CD1c-positive myeloid dendritic cell (primary cell): ENCODE measurements around the gene ZNF438.
A peak's percentile ranks its signal among the peaks of the same experiment; 100 is the strongest.
"Not testable (repeated sequence)": the region's sequence is repeated elsewhere in the genome, so short reads cannot be mapped to it uniquely, and the experiment has no call there.

Experiments
- DNase-seq: peaks from one replicate; pipeline ENCODE4 v3.0.0-alpha.2; 2016; ENCODE audit errors: extremely low spot score

Gene ZNF438

GRCh38 chr10:30984563-30985328 lies 46.9 kb downstream of the ZNF438 start:
- DNase-seq, result no peak

DNA sequence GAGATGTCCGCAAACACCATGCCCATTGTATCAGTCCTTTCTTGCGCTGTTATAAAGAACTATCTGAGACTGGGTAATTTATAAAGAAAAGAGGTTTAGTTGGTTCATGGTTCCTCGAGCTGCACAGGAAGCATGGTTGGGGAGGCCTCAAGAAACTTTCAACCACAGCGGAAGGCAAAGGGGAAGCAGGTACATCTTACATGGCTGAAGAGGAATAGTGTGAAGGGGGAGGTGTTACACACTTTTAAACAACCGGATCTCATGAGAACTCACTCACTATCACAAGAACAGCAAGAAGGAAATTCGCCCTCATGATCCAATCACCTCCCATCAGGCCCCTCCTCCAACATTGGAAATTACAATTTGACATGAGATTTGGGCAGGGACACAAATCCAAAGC lies 48.5 kb downstream of the ZNF438 start:
- not testable (repeated sequence) for DNase-seq

DNA sequence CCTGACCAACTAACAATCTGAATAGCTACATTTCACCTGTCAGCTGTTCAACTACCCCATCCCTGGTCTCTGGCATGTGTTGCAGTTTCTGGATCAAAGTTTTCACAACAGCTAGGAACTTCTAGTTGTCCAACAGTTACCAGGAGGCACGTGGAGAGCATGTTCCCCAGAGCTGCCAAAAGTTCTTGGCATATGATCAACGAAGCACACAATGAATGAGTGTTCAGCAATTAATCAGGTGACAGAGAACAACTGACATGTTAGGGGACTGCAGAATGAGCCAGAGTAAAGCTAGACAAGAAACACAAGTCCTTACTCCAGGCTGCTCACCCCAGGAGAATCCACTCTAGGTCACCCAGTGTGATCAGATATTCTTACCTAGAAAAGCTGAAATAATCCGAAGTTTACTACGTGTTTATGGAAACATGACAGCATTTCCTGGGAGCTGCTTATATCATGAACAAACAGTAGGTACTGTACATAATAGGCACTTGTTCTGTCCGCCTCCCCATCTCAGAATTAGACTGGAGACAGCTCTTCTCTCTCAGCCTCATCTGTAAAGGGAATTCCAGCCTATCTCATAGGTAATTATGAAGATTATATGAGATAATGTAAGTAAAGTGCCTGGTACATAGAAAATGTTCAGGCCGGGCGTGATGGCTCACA lies 50.6 kb downstream of the ZNF438 start:
- no peak for DNase-seq

DNA sequence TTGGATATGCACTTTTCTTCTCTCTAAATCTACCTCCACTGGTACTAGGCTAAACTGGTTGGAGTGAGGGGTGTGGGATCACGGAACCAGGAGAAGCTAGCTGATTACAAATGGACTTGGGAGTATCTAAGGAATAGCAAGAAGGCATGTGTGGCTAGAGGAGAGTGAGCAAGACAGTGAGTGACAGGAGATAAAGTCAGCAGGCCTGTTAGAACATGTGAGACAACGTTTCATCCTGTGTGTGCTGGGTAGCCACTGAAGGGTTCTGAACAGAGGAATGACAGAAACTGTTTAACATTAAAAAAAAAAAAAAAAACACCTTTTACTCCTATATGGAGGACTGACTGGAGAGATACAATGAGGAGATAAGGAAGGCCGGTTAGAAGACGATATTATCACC lies 51.7 kb downstream of the ZNF438 start:
- no peak for DNase-seq

GRCh38 chr10:30978843-30979242 lies 52.8 kb downstream of the ZNF438 start:
- DNase-seq, result no peak

GRCh38 chr10:30977385-30977784 lies 54.3 kb downstream of the ZNF438 start:
- DNase-seq, result no peak

DNA sequence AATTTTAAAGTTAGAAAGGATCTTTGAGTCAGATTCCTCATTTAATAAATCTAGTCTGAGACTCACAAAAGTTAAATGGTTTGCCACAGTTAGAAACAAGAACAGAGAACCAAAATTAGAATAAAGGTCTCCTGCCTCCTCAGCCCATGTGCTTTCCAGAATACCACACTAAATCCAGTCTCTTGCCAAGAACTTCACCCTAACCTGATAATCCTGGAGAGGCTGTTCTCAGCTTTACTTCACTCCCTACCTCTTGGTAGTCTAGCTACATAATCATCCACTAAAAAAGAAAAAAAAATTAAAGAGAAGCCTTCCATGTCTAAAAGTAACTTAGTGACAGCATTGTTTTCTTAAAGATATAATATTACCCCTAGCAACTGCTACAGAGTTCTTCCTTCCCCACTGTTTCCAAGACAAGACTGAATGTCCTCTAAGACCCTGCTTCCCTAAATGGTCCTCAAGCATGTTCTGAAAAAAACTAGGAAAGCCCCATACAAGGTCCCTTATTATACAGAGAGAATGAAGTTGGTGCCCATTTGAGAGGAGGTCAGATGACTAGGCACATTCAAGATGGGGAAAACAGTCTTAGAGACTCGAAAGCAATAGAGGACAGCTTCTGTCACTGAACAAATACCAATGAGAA lies 56.8 kb downstream of the ZNF438 start:
- peak; percentile 19 for DNase-seq

GRCh38 chr10:30974355-30974754 lies 57.3 kb downstream of the ZNF438 start:
- no peak for DNase-seq

- no peak for DNase-seq
These were observed 57.9 kb downstream of the ZNF438 start for GRCh38 chr10:30973737-30974136.

GRCh38 chr10:30970760-30971460 lies 60.8 kb downstream of the ZNF438 start:
- DNase-seq, result no peak

GRCh38 chr10:30968711-30969110 lies 63.0 kb downstream of the ZNF438 start:
- no peak for DNase-seq

DNA sequence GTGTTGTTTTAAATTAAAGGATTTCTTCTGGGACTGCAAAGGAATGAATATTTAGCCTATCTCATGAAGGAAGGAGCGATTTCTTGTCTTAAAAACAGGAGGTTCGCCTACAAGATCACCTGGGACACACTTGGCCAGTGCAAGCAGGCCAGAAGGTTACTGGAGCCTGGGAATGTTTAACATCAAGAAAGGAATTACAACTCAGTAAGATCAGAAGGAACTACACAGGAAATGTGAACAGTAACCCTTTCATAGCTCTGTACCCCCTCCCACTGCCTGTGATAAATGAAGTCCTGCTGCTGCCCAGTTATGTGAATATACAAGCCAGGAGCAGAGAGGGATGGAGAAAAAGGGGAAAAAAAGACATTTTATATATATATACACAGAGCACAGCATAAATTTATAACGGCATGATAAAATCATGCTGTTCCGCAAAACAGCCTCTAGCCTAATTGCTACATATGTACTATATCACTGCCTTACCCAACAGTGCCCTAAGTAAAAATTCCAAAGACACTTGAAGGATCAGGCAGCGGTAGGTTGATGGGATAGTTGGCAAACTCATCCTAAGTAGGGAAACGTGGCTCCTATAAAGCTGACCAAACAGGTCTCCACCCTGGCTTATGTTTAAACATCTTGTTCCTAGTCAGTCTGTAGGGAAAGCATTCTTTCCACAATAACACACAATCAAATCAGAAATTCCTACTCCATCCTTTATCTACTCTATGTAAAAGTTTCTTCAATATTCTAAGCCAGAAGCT lies 63.8 kb downstream of the ZNF438 start:
- DNase-seq, result no peak

GRCh38 chr10:30963992-30964930 lies 67.4 kb downstream of the ZNF438 start:
- no peak for DNase-seq

GRCh38 chr10:30962522-30962921 lies 69.1 kb downstream of the ZNF438 start:
- DNase-seq, result no peak

GRCh38 chr10:30959836-30960210 lies 71.8 kb downstream of the ZNF438 start:
- no peak for DNase-seq

GRCh38 chr10:30949218-30949617 lies 82.4 kb downstream of the ZNF438 start:
- DNase-seq, result not testable (repeated sequence)

DNA sequence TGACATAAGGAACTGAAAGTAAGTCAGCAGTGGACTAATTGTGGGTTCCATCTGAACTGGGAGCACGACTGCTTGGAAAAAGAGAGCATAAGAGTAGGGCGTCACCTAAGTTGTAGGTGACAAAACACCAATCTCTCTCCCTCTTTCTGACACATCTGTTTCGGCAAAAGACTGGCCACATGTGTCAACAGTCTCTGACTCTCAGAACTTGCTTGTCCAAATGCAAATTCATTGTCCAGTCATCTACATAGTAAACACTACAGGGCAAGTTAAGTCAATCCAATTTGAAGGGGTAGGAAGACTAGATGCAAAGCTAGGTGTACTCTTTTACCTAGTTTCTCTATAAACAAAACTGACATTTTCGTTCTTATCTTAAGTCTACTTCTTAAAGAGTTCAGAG lies 87.7 kb downstream of the ZNF438 start:
- peak; percentile 4 for DNase-seq

DNA sequence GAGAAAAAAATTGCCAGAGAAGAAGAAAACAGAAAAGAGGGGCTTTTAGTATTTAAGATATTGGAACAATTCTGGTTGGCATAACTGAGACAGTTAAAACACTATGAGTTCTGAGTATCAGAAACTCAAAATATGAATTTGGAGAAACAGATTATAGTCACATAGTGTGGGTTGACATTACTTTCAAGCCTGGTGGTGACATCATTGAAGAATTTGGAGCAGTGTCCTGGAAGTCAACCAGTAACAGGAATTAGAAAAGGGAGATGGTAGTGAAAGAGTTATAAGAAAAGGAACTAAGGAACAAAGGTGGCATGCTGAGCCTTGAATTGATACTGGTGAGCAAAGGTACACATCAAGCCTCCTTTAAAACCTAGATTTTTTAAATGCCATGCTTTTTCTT lies 88.2 kb downstream of the ZNF438 start:
- peak; percentile 8 for DNase-seq

DNA sequence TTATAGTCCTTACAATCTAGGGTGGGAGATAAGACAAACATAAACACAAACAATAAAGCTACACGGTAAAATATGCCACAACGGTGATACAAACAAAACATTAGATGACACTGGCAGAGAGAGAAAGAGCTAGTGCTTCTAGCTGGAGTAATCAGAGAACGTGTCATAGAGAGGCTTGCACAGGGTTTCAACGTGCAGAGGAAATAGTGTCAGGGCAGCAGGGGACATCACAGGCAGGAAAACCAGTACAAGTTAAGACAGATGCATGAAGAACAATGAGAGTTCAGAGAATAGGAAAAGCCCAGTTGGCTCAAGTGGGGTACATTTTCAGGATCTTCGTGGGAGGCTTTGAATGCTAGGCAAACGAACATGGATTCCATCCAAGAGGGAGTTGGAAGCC lies 91.4 kb downstream of the ZNF438 start:
- no peak for DNase-seq

DNA sequence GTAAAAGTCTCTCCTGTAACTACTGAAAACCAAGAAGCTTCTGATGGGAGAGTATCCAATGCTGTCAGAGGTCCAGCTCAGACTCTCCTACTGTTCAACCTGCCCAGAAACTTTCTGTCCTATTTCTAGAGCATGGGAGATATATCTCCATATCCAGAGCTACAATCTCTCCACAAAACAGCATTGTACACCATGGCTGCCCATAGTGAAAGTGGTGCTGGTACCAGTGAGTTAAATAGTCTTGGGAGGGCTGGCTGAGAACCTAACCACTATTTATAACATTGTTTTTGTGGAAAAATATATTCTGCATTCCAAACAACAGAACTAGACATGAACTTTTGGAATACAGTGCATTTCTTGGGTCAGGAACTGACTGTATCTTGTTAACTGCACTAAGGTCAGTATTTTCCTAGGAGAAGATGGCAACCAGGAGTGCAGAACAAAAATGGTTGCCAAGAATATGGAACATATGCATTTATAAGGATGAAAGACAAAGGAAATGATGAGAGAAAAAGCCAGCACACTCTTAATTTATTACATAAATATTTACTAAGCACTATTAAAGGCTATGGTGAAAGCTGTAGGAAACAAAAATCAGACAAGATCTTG lies 91.9 kb downstream of the ZNF438 start:
- DNase-seq, result no peak
